Upper lobe of right lung (tissue), 1 donor: ENCODE measurements around the gene MTMR3. TPM values are rescaled to one million over a fixed set of nuclear protein-coding genes. Genes with fewer than 3 reads are reported as not detected.

Experiments used
- ATAC-seq: fragments of 200-7000 bp; cut with Tn5 transposase; one replicate; pipeline ENCODE4 v1.9.1; 2020; ENCODE audit warnings: mild to moderate bottlenecking, moderate library complexity
- DNase-seq: peaks from one replicate; pipeline ENCODE4 v3.0.0-alpha.2; 2020
- H3K27ac ChIP-seq: fragments of 200-600 bp; one replicate; pipeline ENCODE4 v1.8.0; 2022
- H3K27me3 ChIP-seq: fragments of 200-600 bp; one replicate; pipeline ENCODE4 v1.8.0; 2022; ENCODE audit warnings: mild to moderate bottlenecking
- H3K36me3 ChIP-seq: fragments of 200-600 bp; one replicate; pipeline ENCODE4 v1.8.0; 2022
- H3K4me1 ChIP-seq: fragments of 200-600 bp; one replicate; pipeline ENCODE4 v1.8.0; 2022
- H3K4me3 ChIP-seq: fragments of 200-600 bp; one replicate; pipeline ENCODE4 v1.8.0; 2022; ENCODE audit warnings: mild to moderate bottlenecking
- H3K9me3 ChIP-seq: fragments of 200-600 bp; one replicate; pipeline ENCODE4 v1.8.0; 2022
- CTCF ChIP-seq: fragments of 200-600 bp; IDR thresholded peaks from one replicate; pipeline ENCODE4 v1.8.0; 2022; ENCODE audit warnings: antibody characterized with exemption
- intact Hi-C: fragments of 100-400 bp; cut with DNase I; formaldehyde crosslinking; loops from one replicate; pipeline ENCODE4 v1.11.0; 2022
- total RNA-seq: library from RNA; stranded (reverse); fragmentation: NEBNext Ultra II Directional; extraction: Animal tissue kit (Norgen Biotek cat#: 25700); gene quantifications from one replicate; pipeline ENCODE4 v1.2.1, GENCODE V29; 2021
- donor health status: DM: no; HTN: yes; CAD: no; lungs with severe emphysema.

The MTMR3 gene
- total RNA-seq, 1 donor from 2014 or later, result 50.6 TPM

GRCh38 chr22:30015846-30016245 is 132.9 kb downstream of the MTMR3 start:
- no peak for TF ChIP-seq CTCF
- Histone ChIP-seq H3K27me3 (no peaks in the 10 kb centered on the region), H3K27ac (no peak overlapping the region), H3K36me3 (peaks cover 97% of the 10 kb centered on the region), H3K4me1 (no peaks in the 10 kb centered on the region), H3K4me3 (no peak overlapping the region), H3K9me3 (no peaks in the 10 kb centered on the region)
- no peak for ATAC-seq
- DNase-seq, result no peak
- intact Hi-C loops, result no loop called here

GRCh38 chr22:30016596-30016995 is 133.6 kb downstream of the MTMR3 start:
- Histone ChIP-seq H3K36me3 (peaks cover 98% of the 10 kb centered on the region), H3K4me1 (no peaks in the 10 kb centered on the region), H3K4me3 (no peak overlapping the region), H3K27me3 (no peaks in the 10 kb centered on the region), H3K9me3 (no peaks in the 10 kb centered on the region), H3K27ac (no peak overlapping the region)
- intact Hi-C loops, result no loop called here
- no peak for DNase-seq
- ATAC-seq, result no peak
- no peak for TF ChIP-seq CTCF

- DNase-seq (no peak), ATAC-seq (no peak)
- no peaks in the 10 kb centered on the region for H3K4me1 ChIP-seq
- TF ChIP-seq CTCF, result no peak
- H3K4me3 ChIP-seq, result no peak overlapping the region
- no peak overlapping the region for H3K27ac ChIP-seq
- peaks cover 100% of the 10 kb centered on the region for H3K36me3 ChIP-seq
- H3K9me3 ChIP-seq, result no peaks in the 10 kb centered on the region
- intact Hi-C loops, result no loop called here
- H3K27me3 ChIP-seq, result no peaks in the 10 kb centered on the region
Measured at GRCh38 chr22:30017375-30018223, 134.6 kb downstream of the MTMR3 start.

GRCh38 chr22:30020511-30020910 is 137.5 kb downstream of the MTMR3 start:
- intact Hi-C loops, result no loop called here
- no peak for TF ChIP-seq CTCF
- DNase-seq, result no peak
- no peak for ATAC-seq
- Histone ChIP-seq H3K4me3 (no peak overlapping the region), H3K9me3 (no peaks in the 10 kb centered on the region), H3K4me1 (no peaks in the 10 kb centered on the region), H3K36me3 (peaks cover 100% of the 10 kb centered on the region), H3K27me3 (no peaks in the 10 kb centered on the region), H3K27ac (no peak overlapping the region)

- no peak for DNase-seq
- Histone ChIP-seq H3K27me3 (no peaks in the 10 kb centered on the region), H3K9me3 (no peaks in the 10 kb centered on the region), H3K4me3 (no peak overlapping the region), H3K36me3 (peaks cover 99% of the 10 kb centered on the region), H3K27ac (no peak overlapping the region), H3K4me1 (no peaks in the 10 kb centered on the region)
- intact Hi-C loops, result no loop called here
- ATAC-seq, result no peak
- no peak for TF ChIP-seq CTCF
Measured at GRCh38 chr22:30021338-30021737, 138.4 kb downstream of the MTMR3 start.
